ENCODE data around the gene SEM1. TPM values are rescaled to one million over a fixed set of nuclear protein-coding genes. Genes with fewer than 3 reads are reported as not detected.

SEM1 gene
- total RNA-seq, 4 donors from 2014 or later, result 9.7 to 52.8 (median 24.0) TPM

- no peak for DNase-seq (ENCODE audit: low spot score in 2 of 2)
- no peak for TF ChIP-seq POLR2A (IDR thresholded peaks at IDR 0.05)
- no peak for TF ChIP-seq CTCF (IDR thresholded peaks at IDR 0.05)
- intact Hi-C loops (cut with DNase I; ENCODE audit: low total_unique reads), result no loop called here
- 71 to 85% methylated on average over 1 of the region's 1 CpG for WGBS, 2 donors
- H3K4me3 ChIP-seq (ENCODE audit: low read depth, poor library complexity, severe bottlenecking), result no peak overlapping the region
Observed at GRCh38 chr7:96675548-96675947, 34.1 kb downstream of the SEM1 start.

GRCh38 chr7:96674565-96674964 lies 35.1 kb downstream of the SEM1 start:
- TF ChIP-seq POLR2A (IDR thresholded peaks at IDR 0.05) (no peak), CTCF (IDR thresholded peaks at IDR 0.05) (no peak)
- intact Hi-C loops (cut with DNase I; ENCODE audit: low total_unique reads), result no loop called here
- 91 to 94% methylated on average over 4 of the region's 4 CpGs for WGBS, 2 donors
- DNase-seq (ENCODE audit: low spot score in 2 of 2), result no peak
- no peak overlapping the region for H3K4me3 ChIP-seq (ENCODE audit: low read depth, poor library complexity, severe bottlenecking)

GRCh38 chr7:96671854-96672253 lies 37.8 kb downstream of the SEM1 start:
- intact Hi-C loops (cut with DNase I; ENCODE audit: low total_unique reads), result no loop called here
- DNase-seq (ENCODE audit: low spot score in 2 of 2), result no peak
- WGBS, 2 donors, result 93 to 94% methylated on average over 3 of the region's 3 CpGs
- TF ChIP-seq POLR2A (IDR thresholded peaks at IDR 0.05), result no peak
- no peak for TF ChIP-seq CTCF (IDR thresholded peaks at IDR 0.05)
- no peak overlapping the region for H3K4me3 ChIP-seq (ENCODE audit: low read depth, poor library complexity, severe bottlenecking)

- no peak overlapping the region for H3K4me3 ChIP-seq (ENCODE audit: low read depth, poor library complexity, severe bottlenecking)
- TF ChIP-seq POLR2A (IDR thresholded peaks at IDR 0.05) (no peak), CTCF (IDR thresholded peaks at IDR 0.05) (no peak)
- 82 to 85% methylated on average over 3 of the region's 3 CpGs for WGBS, 2 donors
- intact Hi-C loops (cut with DNase I; ENCODE audit: low total_unique reads), result no loop called here
- DNase-seq (ENCODE audit: low spot score in 2 of 2), result no peak
Observed at GRCh38 chr7:96670338-96671289, 39.0 kb downstream of the SEM1 start.

- no peak for DNase-seq (ENCODE audit: low spot score in 2 of 2)
- TF ChIP-seq POLR2A (IDR thresholded peaks at IDR 0.05) (no peak), CTCF (IDR thresholded peaks at IDR 0.05) (no peak)
- intact Hi-C loops (cut with DNase I; ENCODE audit: low total_unique reads), result no loop called here
Observed at GRCh38 chr7:96669812-96670211, 39.8 kb downstream of the SEM1 start.

More at GRCh38 chr7:96669812-96670211, 39.8 kb downstream of the SEM1 start:
- no peak overlapping the region for H3K4me3 ChIP-seq (ENCODE audit: low read depth, poor library complexity, severe bottlenecking)

Data from lower leg skin (tissue), 4 donors.